HepG2 (cell line): ENCODE results near the gene SMAD6. TPM values are rescaled to one million over a fixed set of nuclear protein-coding genes. Genes with fewer than 3 reads are reported as not detected.

Experiments used
- ATAC-seq: fragments of 200-7000 bp; cut with Tn5 transposase; 3 replicates; pipeline ENCODE4 v1.9.1; 2020; ENCODE audit warnings: mild to moderate bottlenecking, moderate library complexity
- BruUV-seq: library from RNA; stranded (reverse); fragments of 400-500 nt; replicated peaks from 2 replicates; lab custom pipeline; 2021; lab: Mats Ljungman, UMichigan
- CTCF ChIA-PET: fragments of 300-600 bp; formaldehyde crosslinking; extraction: SDS; loops from one replicate; lab custom pipeline; 2021; ENCODE audit warnings: low total read pairs, inconsistent platforms, low intra/inter-chr PET ratio; lab: Yijun Ruan, JAX
- POLR2A ChIA-PET: fragments of 350-600 bp; sonication (Branson Sonifier 250); formaldehyde crosslinking; loops from one replicate; lab custom pipeline; 2020; ENCODE audit warnings: antibody characterized with exemption, inconsistent platforms; lab: Yijun Ruan, JAX
- DNase-seq: peaks from one replicate; pipeline ENCODE4 v3.0.0-alpha.2; 2015; ENCODE audit warnings: low spot score
- FAIRE-seq: peaks from 3 replicates; lab custom pipeline; 2011; peaks lifted over from hg19 to GRCh38; lab: Jason Lieb, UNC
- H2AFZ ChIP-seq: one replicate; pipeline ENCODE4 v1.6.1; 2011; ENCODE audit warnings: low read length, inconsistent platforms
- H3K27ac ChIP-seq: fragments of 300-600 bp; 3 replicates; pipeline ENCODE4 v1.8.0; 2011; ENCODE audit warnings: mixed run types, mild to moderate bottlenecking, mixed read lengths, low read length, inconsistent platforms; ENCODE audit not compliant: insufficient read depth; ENCODE audit errors: extremely low read length
- H3K27me3 ChIP-seq, 2 experiments: fragments of 200-600 bp in 1 of 2; 2 replicates in 1 of 2; 3 replicates in 1 of 2; pipeline versions ENCODE4 v1.6.0 to v1.8.0; 2011; ENCODE audit warnings: low read length in 2 of 2, mild to moderate bottlenecking in 2 of 2, moderate library complexity in 2 of 2, inconsistent platforms in 1 of 2; ENCODE audit not compliant: insufficient read depth in 2 of 2, control insufficient read depth in 1 of 2
- H3K36me3 ChIP-seq, 2 experiments: fragments of 200-600 bp in 1 of 2; replicated peaks in 1 of 2; 2 replicates in 1 of 2; 3 replicates in 1 of 2; pipeline versions ENCODE4 v1.5.1 to v1.8.0; 2011; ENCODE audit warnings: low read length in 2 of 2, inconsistent platforms in 1 of 2; ENCODE audit not compliant: insufficient read depth in 2 of 2, control insufficient read depth in 1 of 2
- H3K4me1 ChIP-seq: 2 replicates; pipeline ENCODE4 v1.5.1; 2012; ENCODE audit warnings: low read length, inconsistent platforms; ENCODE audit not compliant: insufficient read depth
- H3K4me2 ChIP-seq: 2 replicates; pipeline ENCODE4 v1.6.0; 2011; ENCODE audit warnings: low read depth, low read length, inconsistent platforms
- H3K4me3 ChIP-seq, 3 experiments: fragments of 200-600 bp in 1 of 3; sonication (generic), shearing (Covaris generic) in 1 of 3; replicated peaks in 1 of 3; 2 replicates each; pipeline ENCODE4 v1.5.1; 2011 to 2016; ENCODE audit warnings: low read length in 3 of 3, inconsistent platforms in 2 of 3, low read depth in 2 of 3, mild to moderate bottlenecking in 2 of 3, control low read depth in 1 of 3, mixed read lengths in 1 of 3; ENCODE audit not compliant: insufficient read depth in 1 of 3
- H3K79me2 ChIP-seq: one replicate; pipeline ENCODE4 v1.6.1; 2011; ENCODE audit warnings: low read length, inconsistent platforms; ENCODE audit not compliant: insufficient read depth
- H3K9ac ChIP-seq: 2 replicates; pipeline ENCODE4 v1.6.0; 2011; ENCODE audit warnings: mild to moderate bottlenecking, low read depth, low read length, inconsistent platforms; ENCODE audit not compliant: insufficient read depth
- H3K9me3 ChIP-seq: 2 replicates; pipeline ENCODE4 v1.5.1; 2012; ENCODE audit warnings: mild to moderate bottlenecking, low read length
- H4K20me1 ChIP-seq: 2 replicates; pipeline ENCODE4 v1.6.0; 2011; ENCODE audit warnings: inconsistent platforms, mild to moderate bottlenecking, low read length, moderate library complexity; ENCODE audit not compliant: insufficient read depth
- AGO2 ChIP-seq: fragments of 200-400 bp; formaldehyde crosslinking; optimal IDR thresholded peaks from 2 replicates; pipeline ENCODE3; 2017; ENCODE audit warnings: mild to moderate bottlenecking, low read depth, low read length, moderate library complexity
- CTCF ChIP-seq: sonication (generic); formaldehyde crosslinking; IDR thresholded peaks from 2 replicates; pipeline ENCODE4 v1.5.0; 2020; ENCODE audit warnings: mild to moderate bottlenecking, missing genetic modification reagents, moderate library complexity
- EHMT2 ChIP-seq: fragments of 200-600 bp; sonication (generic); IDR thresholded peaks from 2 replicates; pipeline ENCODE4 v1.7.0; 2017; ENCODE audit warnings: antibody characterized with exemption, low read depth, low read length, borderline replicate concordance
- FOXK2 ChIP-seq: fragments of 450-650 bp; IDR thresholded peaks from 2 replicates; pipeline ENCODE4 v1.6.1; 2016
- HOXA3 ChIP-seq: sonication (generic); formaldehyde crosslinking; IDR thresholded peaks from 2 replicates; pipeline ENCODE4 v1.5.0; 2020; ENCODE audit warnings: missing genetic modification reagents
- MBNL3 ChIP-seq: fragments of 250-450 bp; sonication (Bioruptor Pico); conservative IDR thresholded peaks from 2 replicates; pipeline ENCODE4 v1.8.0; 2022; ENCODE audit warnings: mild to moderate bottlenecking, inconsistent platforms
- NFE2L1 ChIP-seq: sonication (generic); formaldehyde crosslinking; IDR thresholded peaks from 2 replicates; pipeline ENCODE4 v1.4.0; 2020; ENCODE audit warnings: missing genetic modification reagents, mild to moderate bottlenecking, borderline replicate concordance
- RBFOX2 ChIP-seq: fragments of 200-400 bp; formaldehyde crosslinking; IDR thresholded peaks from 2 replicates; pipeline ENCODE4 v1.6.1; 2017; ENCODE audit warnings: low read depth, mild to moderate bottlenecking, low read length
- REXO4 ChIP-seq: sonication (generic); formaldehyde crosslinking; IDR thresholded peaks from 2 replicates; pipeline ENCODE4 v1.8.0; 2022; ENCODE audit warnings: missing genetic modification reagents, mild to moderate bottlenecking, borderline replicate concordance
- ZBTB33 ChIP-seq: sonication (generic); formaldehyde crosslinking; IDR thresholded peaks from 2 replicates; pipeline ENCODE4 v1.4.0; 2020; ENCODE audit warnings: missing genetic modification reagents
- ZNF564 ChIP-seq: sonication (generic); formaldehyde crosslinking; IDR thresholded peaks from 2 replicates; pipeline ENCODE4 v1.8.1; 2023; ENCODE audit warnings: mild to moderate bottlenecking, missing genetic modification reagents
- WGBS: methylation state at CpG from one replicate; pipeline ENCODE4 v1.1.6; 2017; ENCODE audit warnings: low lambda C conversion rate; 5-methylcytosine and 5-hydroxymethylcytosine counted together
- in situ Hi-C: cut with HindIII; loops from 2 replicates; pipeline ENCODE4 v1.10.0; 2017; ENCODE audit warnings: low pct_unique_long_range_greater_than_20kb; ENCODE audit not compliant: extremely low pct_ligation_motif_present
- intact Hi-C: fragments of 100-400 bp; cut with micrococcal nuclease; formaldehyde crosslinking; loops from one replicate; pipeline ENCODE4 v1.10.0; 2022; ENCODE audit not compliant: unreplicated experiment
- polyA plus RNA-seq, 8 experiments: library from polyadenylated mRNA; depleted of rRNA in 3 of 8; stranded (reverse) in 7 of 8; unstranded in 1 of 8; fragments of >200 nt; fragmentation: Illumina TruSeq in 4 of 8; extraction: Trizol in 4 of 8; gene quantifications; 2 replicates each; pipeline versions ENCODE4 v1.2.1 to v1.2.3, GENCODE V29; 2011 to 2016; ENCODE audit warnings: low read depth in 4 of 8, missing spikeins in 1 of 8, mixed read lengths in 1 of 8; ENCODE audit not compliant: insufficient read depth in 1 of 8
- total RNA-seq, 5 experiments: library from RNA; depleted of rRNA; stranded (reverse); fragments of >200 nt; fragmentation: Illumina TruSeq; extraction: Trizol; gene quantifications; 2 replicates each; pipeline ENCODE4 v1.2.3, GENCODE V29; 2016; ENCODE audit warnings: low read depth in 1 of 5

The SMAD6 gene
- total and polyA plus RNA-seq, 2 of the 13 experiments (the other 11 are each of a cell fraction or from before 2014, with no cell fraction given), result 3.3 to 4.4 TPM

GRCh38 chr15:66706225-66706732, 4.2 kb downstream of the SMAD6 start:
- POLR2A ChIA-PET, result interaction anchor here (4.1 to 6.0 kb wide), 2 partner anchors 9 to 66 kb away, joined by 15 to 96 read pairs; no protein-coding TSS in a partner anchor
- CTCF ChIA-PET, result no interaction called here
- Histone ChIP-seq H3K4me1 (peaks cover 38% of the 10 kb centered on the region), H4K20me1 (0 out of 2 replicates have a peak, but pooled peaks cover 9% of the 10 kb centered on the region), H3K79me2 (peaks cover 28% of the 10 kb centered on the region), H3K4me2 (no peak overlapping the region), H3K9me3 (no peaks in the 10 kb centered on the region), H3K27me3 (no peaks in the 10 kb centered on the region), H3K4me3 (no peak overlapping the region), H2AFZ (no peak overlapping the region), H3K27ac (no peak overlapping the region), H3K9ac (no peak overlapping the region), H3K36me3 (no peaks in the 10 kb centered on the region; a peak in 1 of 5 replicates)
- 95% methylated on average over 14 of the region's 22 CpGs for WGBS
- intact Hi-C loops, result no loop called here
- in situ Hi-C loops, result no loop called here
- no peak for ATAC-seq
- peak; percentile 38; the same call in 1 of the 2 replicates for TF ChIP-seq RBFOX2
- peak; percentile 77 for TF ChIP-seq AGO2
- TF ChIP-seq EHMT2, result peak; percentile 86
- no peak for TF ChIP-seq MBNL3 (CRISPR knock-in tag)
- TF ChIP-seq REXO4 (CRISPR knock-in tag), result no peak
- peak; percentile 31 for TF ChIP-seq CTCF (CRISPR knock-in tag)
- peak; percentile 63 for TF ChIP-seq ZBTB33 (CRISPR knock-in tag)
- TF ChIP-seq FOXK2, result no peak
- 0 out of 2 replicates have a peak, but pooled peaks have one; percentile 23 for TF ChIP-seq HOXA3
- TF ChIP-seq NFE2L1, result no peak
- TF ChIP-seq ZNF564 (CRISPR knock-in tag), result no peak
- DNase-seq, result no peak
- no TSS peak for BruUV-seq
- no peak for FAIRE-seq
